ENCODE data around the gene AFAP1. TPM values are rescaled to one million over a fixed set of nuclear protein-coding genes. Genes with fewer than 3 reads are reported as not detected.

AFAP1 gene
- total RNA-seq, 2 experiments from 2014 or later, result 7.1 to 7.9 TPM

- H3K4me1 Mint-ChIP-seq, result peaks cover 12% of the 10 kb centered on the region
- no peaks in the 10 kb centered on the region for H3K36me3 Mint-ChIP-seq (ENCODE audit: low read depth)
- no peak overlapping the region for H3K4me3 Mint-ChIP-seq
- no peaks in the 10 kb centered on the region for H3K9me3 Mint-ChIP-seq
- ChIA-PET POLR2A (no interaction called here), CTCF (interaction anchor here (0.7 to 1.2 kb wide), 3 partner anchors 27 to 182 kb away, joined by 3 to 6 read pairs (median 3); no protein-coding TSS in a partner anchor)
- no peak for DNase-seq
- no peaks in the 10 kb centered on the region for H3K27me3 Mint-ChIP-seq
- H3K27ac Mint-ChIP-seq, result no peak overlapping the region
Observed at GRCh38 chr4:7903791-7904516, 35.7 kb downstream of the AFAP1 start.

- H3K27ac Mint-ChIP-seq, result no peak overlapping the region
- peaks cover 8% of the 10 kb centered on the region for H3K4me1 Mint-ChIP-seq
- no peak for DNase-seq
- no peaks in the 10 kb centered on the region for H3K27me3 Mint-ChIP-seq
- ChIA-PET CTCF (interaction anchor here (1.0 to 1.8 kb wide), 3 partner anchors 26 to 57 kb away, joined by 3 to 7 read pairs (median 4); partner anchors contain the start of gene AFAP1), POLR2A (no interaction called here)
- H3K9me3 Mint-ChIP-seq, result no peaks in the 10 kb centered on the region
- H3K4me3 Mint-ChIP-seq, result no peak overlapping the region
- H3K36me3 Mint-ChIP-seq (ENCODE audit: low read depth), result peaks cover under 1% of the 10 kb centered on the region
Observed at GRCh38 chr4:7902826-7903225, 36.8 kb downstream of the AFAP1 start.

- Mint-ChIP-seq H3K4me3 (no peak overlapping the region), H3K9me3 (no peaks in the 10 kb centered on the region), H3K36me3 (ENCODE audit: low read depth) (peaks cover 2% of the 10 kb centered on the region), H3K27ac (no peak overlapping the region), H3K27me3 (no peaks in the 10 kb centered on the region), H3K4me1 (peaks cover 8% of the 10 kb centered on the region)
- CTCF ChIA-PET, result interaction anchor here (1.0 to 1.8 kb wide), 3 partner anchors 25 to 58 kb away, joined by 3 to 7 read pairs (median 4); partner anchors contain the start of gene AFAP1
- no peak for DNase-seq
- POLR2A ChIA-PET, result no interaction called here
Observed at GRCh38 chr4:7902101-7902553, 37.5 kb downstream of the AFAP1 start.

- Mint-ChIP-seq H3K9me3 (no peaks in the 10 kb centered on the region), H3K36me3 (ENCODE audit: low read depth) (peaks cover 2% of the 10 kb centered on the region), H3K4me3 (no peak overlapping the region), H3K27me3 (no peaks in the 10 kb centered on the region), H3K27ac (no peak overlapping the region), H3K4me1 (peaks cover 8% of the 10 kb centered on the region)
- POLR2A ChIA-PET, result no interaction called here
- CTCF ChIA-PET, result interaction anchor here (1.6 to 1.8 kb wide), 2 partner anchors 24 to 38 kb away, joined by 3 to 7 read pairs; partner anchors contain the start of gene AFAP1
- DNase-seq, result no peak
Observed at GRCh38 chr4:7901311-7901885, 38.3 kb downstream of the AFAP1 start.

GRCh38 chr4:7900334-7900909 lies 39.2 kb downstream of the AFAP1 start:
- ChIA-PET CTCF (no interaction called here), POLR2A (no interaction called here)
- H3K4me3 Mint-ChIP-seq, result no peak overlapping the region
- H3K9me3 Mint-ChIP-seq, result no peaks in the 10 kb centered on the region
- no peaks in the 10 kb centered on the region for H3K27me3 Mint-ChIP-seq
- no peak for DNase-seq
- peaks cover 8% of the 10 kb centered on the region for H3K4me1 Mint-ChIP-seq
- peaks cover 2% of the 10 kb centered on the region for H3K36me3 Mint-ChIP-seq (ENCODE audit: low read depth)
- H3K27ac Mint-ChIP-seq, result no peak overlapping the region

GRCh38 chr4:7899184-7899869 lies 40.3 kb downstream of the AFAP1 start:
- Mint-ChIP-seq H3K27me3 (no peaks in the 10 kb centered on the region), H3K27ac (no peak overlapping the region), H3K36me3 (ENCODE audit: low read depth) (peaks cover 3% of the 10 kb centered on the region), H3K4me1 (peaks cover 10% of the 10 kb centered on the region), H3K9me3 (no peaks in the 10 kb centered on the region), H3K4me3 (no peak overlapping the region)
- DNase-seq, result no peak
- POLR2A ChIA-PET, result no interaction called here
- CTCF ChIA-PET, result no interaction called here

- H3K27me3 Mint-ChIP-seq, result no peaks in the 10 kb centered on the region
- ChIA-PET POLR2A (no interaction called here), CTCF (no interaction called here)
- H3K27ac Mint-ChIP-seq, result no peak overlapping the region
- H3K36me3 Mint-ChIP-seq (ENCODE audit: low read depth), result peaks cover 3% of the 10 kb centered on the region
- H3K4me1 Mint-ChIP-seq, result peaks cover 10% of the 10 kb centered on the region
- no peak for DNase-seq
- H3K4me3 Mint-ChIP-seq, result no peak overlapping the region
- H3K9me3 Mint-ChIP-seq, result no peaks in the 10 kb centered on the region
Observed at GRCh38 chr4:7898385-7898784, 41.3 kb downstream of the AFAP1 start.

GRCh38 chr4:7897811-7898210 lies 41.9 kb downstream of the AFAP1 start:
- POLR2A ChIA-PET, result no interaction called here
- H3K9me3 Mint-ChIP-seq, result no peaks in the 10 kb centered on the region

GRCh38 chr4:7894677-7895181 lies 44.9 kb downstream of the AFAP1 start:
- no peak for DNase-seq
- Mint-ChIP-seq H3K27ac (no peak overlapping the region), H3K36me3 (ENCODE audit: low read depth) (peaks cover 3% of the 10 kb centered on the region), H3K4me3 (no peak overlapping the region), H3K4me1 (peaks cover 2% of the 10 kb centered on the region), H3K9me3 (no peaks in the 10 kb centered on the region), H3K27me3 (no peaks in the 10 kb centered on the region)
- ChIA-PET POLR2A (interaction anchor here (0.6 kb wide), 1 partner anchor 38 kb away, joined by 6 read pairs; no protein-coding TSS in a partner anchor), CTCF (no interaction called here)

More at GRCh38 chr4:7897811-7898210, 41.9 kb downstream of the AFAP1 start:
- peaks cover 10% of the 10 kb centered on the region for H3K4me1 Mint-ChIP-seq
- no peak overlapping the region for H3K27ac Mint-ChIP-seq
- H3K36me3 Mint-ChIP-seq (ENCODE audit: low read depth), result peaks cover 3% of the 10 kb centered on the region
- no peak for DNase-seq
- H3K27me3 Mint-ChIP-seq, result no peaks in the 10 kb centered on the region
- H3K4me3 Mint-ChIP-seq, result no peak overlapping the region
- CTCF ChIA-PET, result no interaction called here

- ChIA-PET CTCF (no interaction called here), POLR2A (no interaction called here)
- Mint-ChIP-seq H3K27me3 (no peaks in the 10 kb centered on the region), H3K9me3 (no peaks in the 10 kb centered on the region), H3K27ac (no peak overlapping the region), H3K36me3 (ENCODE audit: low read depth) (peaks cover 3% of the 10 kb centered on the region), H3K4me3 (no peak overlapping the region), H3K4me1 (peaks cover 2% of the 10 kb centered on the region)
- DNase-seq, result no peak
Observed at GRCh38 chr4:7894098-7894676, 45.5 kb downstream of the AFAP1 start.

- Mint-ChIP-seq H3K4me3 (no peak overlapping the region), H3K27ac (no peak overlapping the region), H3K4me1 (peaks cover 2% of the 10 kb centered on the region), H3K27me3 (no peaks in the 10 kb centered on the region), H3K36me3 (ENCODE audit: low read depth) (peaks cover 3% of the 10 kb centered on the region), H3K9me3 (no peaks in the 10 kb centered on the region)
- CTCF ChIA-PET, result no interaction called here
- POLR2A ChIA-PET, result no interaction called here
- no peak for DNase-seq
Observed at GRCh38 chr4:7893539-7893938, 46.1 kb downstream of the AFAP1 start.

- POLR2A ChIA-PET, result no interaction called here
- CTCF ChIA-PET, result no interaction called here
- no peaks in the 10 kb centered on the region for H3K27me3 Mint-ChIP-seq
- H3K4me1 Mint-ChIP-seq, result peaks cover 2% of the 10 kb centered on the region
- DNase-seq, result no peak
- peaks cover 5% of the 10 kb centered on the region for H3K9me3 Mint-ChIP-seq
- no peak overlapping the region for H3K27ac Mint-ChIP-seq
- peaks cover 6% of the 10 kb centered on the region for H3K36me3 Mint-ChIP-seq (ENCODE audit: low read depth)
- no peak overlapping the region for H3K4me3 Mint-ChIP-seq
Observed at GRCh38 chr4:7892212-7893019, 47.2 kb downstream of the AFAP1 start.

All from activated CD4-positive, alpha-beta T cell treated with anti-CD3 and anti-CD28 coated beads, Interleukin-2, amount 10 ng/mL, durations not matched to agents 7 days and 5 days (primary cell).